GM19438 (cell line): Measurements from ENCODE around the gene ALK.

Experiments used
- ATAC-seq: cut with Tn5 transposase; IDR thresholded peaks from one replicate; pipeline ENCODE4 v1.9.1; 2021; ENCODE audit warnings: low read depth; ENCODE audit not compliant: unreplicated experiment

Gene ALK

DNA sequence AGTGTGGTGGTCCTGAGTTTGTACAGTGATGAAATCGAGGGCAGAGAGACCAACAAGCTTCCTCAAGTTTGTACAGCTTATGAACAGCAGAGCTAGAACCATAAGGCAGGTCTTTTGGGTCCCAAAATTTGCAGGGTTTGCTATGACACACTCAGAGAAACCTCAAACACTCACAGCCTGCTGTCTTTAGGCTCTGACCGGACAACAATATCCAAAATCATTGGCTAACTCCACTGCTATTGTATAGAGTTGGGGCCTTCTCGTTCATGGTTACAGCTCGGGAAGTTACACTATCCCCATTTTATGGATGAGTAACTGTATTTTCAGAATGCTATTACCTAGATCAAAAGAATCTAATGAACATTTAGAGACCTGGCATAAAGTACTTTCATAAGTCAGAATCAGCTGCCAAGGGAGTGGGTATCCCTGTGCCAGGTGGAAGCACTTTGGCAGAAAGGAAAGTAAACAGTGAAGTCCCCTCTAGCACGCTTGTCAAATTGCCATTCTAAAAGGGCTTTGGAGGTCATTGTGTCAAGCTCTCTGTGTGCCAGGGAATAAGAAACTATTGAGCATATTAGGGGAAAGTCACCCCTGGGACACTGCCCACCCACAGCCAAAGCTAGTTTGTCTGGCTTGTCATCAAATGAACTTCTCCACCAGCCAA lies 331.8 kb downstream of the ALK start:
- ATAC-seq: no peak

DNA sequence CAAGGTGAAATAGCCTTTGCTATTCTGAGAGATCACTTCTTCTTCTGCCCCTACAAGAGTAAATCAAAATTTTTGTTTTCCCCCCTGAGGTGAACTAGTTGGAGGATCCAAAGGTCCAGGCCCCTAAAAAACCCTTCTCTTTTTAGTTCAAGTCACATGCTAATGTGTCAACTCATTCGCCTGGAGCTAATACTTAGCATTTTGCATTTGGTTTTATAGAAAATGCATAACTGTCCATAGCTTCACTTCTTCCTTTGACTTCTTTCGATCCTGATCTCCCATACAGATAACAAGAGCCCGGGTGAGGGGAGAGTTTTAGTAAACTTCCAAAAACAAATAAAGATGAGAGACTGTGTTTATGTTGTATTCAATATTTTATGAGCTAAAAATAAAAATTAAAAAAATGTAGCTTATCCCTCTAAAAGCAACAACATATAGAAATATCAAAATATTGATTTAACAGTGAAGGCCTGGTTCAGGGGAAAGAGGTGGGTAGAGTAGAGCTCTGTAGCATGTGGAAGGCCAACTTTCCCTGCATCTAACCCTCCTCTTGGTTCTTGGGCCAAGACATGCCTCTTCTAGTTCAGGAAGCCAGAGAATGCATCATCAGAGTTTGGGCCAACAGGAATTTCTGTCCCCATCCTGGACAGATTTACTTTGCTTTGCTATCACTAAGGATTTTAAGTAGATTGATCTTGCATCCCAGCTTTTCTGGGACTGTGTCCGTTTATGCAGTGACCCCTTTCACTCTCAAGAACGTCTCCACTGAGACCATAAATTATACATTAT lies 333.8 kb downstream of the ALK start:
- ATAC-seq: no peak

DNA sequence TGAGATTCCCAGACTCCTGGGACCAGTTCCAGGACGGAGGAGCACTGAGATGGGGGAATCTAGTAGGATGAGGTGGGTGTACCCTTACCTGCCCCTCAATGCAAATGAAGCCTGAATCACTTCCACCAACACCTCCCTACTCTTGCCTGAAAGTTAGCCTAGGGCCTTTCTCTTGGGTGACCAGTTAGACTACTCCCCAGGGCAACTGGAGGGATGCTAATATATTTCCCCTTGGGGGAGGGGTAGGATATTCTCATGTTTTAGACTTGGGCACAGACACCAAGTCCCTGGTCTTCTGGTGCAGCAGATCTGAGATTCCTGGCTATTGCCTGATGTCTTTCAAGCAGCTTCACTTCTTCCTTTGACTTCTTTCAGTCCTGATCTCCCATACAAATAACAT lies 334.5 kb downstream of the ALK start:
- ATAC-seq: no peak

DNA sequence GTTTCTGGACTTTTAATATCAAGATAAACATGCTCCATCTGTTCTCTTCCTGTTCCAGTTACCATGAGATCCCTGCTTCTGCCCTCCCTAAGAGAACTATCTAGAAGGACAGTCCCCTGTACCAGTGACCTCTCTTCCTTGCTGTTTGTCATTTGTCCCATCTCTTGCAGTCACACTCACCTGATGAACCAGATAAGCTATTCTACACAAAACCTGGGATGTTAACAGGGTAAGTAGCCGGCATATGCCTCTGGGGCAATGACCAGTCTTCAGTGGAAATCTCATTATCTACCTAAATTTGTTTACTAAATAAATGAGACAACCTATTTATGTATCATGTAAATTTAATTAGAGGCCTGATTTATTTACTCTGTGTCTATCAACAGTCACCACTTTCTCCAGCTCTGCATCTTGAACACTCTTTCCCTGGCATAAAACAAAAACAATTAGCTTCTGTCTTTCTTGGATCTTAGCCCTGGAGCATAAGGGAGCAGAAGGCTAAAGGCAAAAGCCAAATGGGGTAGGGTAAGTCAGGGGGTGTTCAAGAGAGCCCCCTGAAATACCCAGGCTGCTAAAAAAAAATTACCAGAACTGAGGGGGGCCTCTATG lies 337.7 kb downstream of the ALK start:
- ATAC-seq: no peak

DNA sequence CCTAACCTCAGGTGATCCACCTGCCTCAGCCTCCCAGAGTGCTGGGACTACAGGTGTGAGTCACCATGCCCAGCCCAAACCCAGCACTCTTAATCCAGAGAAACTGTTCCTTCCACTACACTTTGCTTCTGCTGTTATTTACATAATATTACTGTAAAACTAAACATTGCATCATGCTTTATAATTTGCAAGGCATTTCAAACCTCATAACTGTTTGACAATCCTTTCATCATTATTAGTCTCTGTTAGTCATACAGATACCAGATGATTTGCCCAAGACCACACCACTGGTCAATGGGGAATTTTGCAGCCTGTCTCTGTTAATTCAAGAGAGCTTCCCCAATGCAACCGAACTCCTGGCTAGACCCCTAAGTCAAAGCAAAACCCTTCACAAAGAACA lies 338.3 kb downstream of the ALK start:
- peak; percentile 60 for ATAC-seq

DNA sequence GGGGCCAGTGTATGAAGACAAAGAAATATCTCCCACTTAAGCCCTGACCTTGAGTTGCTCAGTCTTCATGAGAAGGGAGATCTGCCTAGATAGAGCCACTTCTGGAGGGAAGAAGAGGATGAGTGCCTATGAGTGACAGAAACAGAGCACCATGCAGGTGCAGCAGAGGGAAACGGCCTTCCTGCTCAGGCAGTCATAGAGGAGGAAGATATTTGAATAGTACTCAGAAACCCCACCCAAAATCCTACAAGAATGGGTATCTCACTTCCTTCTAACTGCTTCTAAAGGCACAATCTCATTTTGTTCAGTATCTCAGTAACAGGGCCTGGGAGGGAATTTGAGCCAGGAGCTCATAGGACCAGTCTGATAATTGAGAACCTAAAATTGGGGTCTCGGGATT lies 339.3 kb downstream of the ALK start:
- ATAC-seq: no peak

DNA sequence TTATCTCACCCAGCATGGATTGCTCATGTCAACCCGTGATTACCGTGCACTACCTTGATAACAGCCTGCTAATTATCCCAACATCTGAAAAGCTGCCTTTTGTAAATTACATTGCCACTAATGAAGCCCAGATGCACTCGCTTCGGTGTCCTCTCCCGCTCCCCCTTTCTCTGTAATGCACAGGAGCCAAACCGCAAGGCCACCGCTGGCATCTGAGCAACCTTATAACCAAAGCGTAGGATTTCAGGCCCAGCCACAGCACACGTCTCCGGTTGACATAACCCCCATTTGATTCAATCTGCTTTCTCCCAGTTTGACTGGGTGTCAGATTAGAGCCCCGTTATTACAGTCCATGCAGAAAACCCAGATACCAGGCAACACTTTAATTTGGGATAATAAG lies 341.2 kb downstream of the ALK start:
- ATAC-seq: no peak

DNA sequence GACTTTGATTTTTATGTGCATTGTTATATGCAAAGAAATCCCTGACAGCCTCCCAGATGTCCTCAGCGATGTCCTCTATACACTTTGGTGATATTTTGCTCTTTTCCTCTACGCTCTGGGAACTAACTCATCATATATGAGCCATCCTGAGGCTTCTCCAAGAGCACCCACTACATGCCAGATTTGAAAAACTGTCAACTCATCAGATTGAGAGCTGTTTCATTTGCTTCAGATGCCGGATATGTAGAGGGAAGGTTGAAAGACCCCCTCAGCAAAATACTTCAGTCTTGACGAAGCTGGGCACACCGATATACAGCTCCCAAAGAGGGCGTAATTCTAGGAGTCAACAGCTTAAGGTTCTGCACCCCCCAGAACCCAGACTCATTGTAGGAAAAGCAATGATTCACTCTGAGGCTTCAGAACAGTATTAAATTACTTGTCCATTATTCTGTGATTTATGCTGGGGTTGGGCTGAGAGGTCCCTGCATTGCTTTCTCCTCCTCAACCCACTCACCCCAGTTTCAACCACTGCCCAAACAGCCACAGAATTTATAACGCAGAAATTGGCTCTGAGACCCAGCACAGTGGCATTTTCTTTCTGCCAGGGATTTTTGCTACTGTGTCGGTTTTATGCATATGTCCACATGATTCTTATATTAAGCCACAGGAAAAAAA lies 341.8 kb downstream of the ALK start:
- no peak for ATAC-seq

DNA sequence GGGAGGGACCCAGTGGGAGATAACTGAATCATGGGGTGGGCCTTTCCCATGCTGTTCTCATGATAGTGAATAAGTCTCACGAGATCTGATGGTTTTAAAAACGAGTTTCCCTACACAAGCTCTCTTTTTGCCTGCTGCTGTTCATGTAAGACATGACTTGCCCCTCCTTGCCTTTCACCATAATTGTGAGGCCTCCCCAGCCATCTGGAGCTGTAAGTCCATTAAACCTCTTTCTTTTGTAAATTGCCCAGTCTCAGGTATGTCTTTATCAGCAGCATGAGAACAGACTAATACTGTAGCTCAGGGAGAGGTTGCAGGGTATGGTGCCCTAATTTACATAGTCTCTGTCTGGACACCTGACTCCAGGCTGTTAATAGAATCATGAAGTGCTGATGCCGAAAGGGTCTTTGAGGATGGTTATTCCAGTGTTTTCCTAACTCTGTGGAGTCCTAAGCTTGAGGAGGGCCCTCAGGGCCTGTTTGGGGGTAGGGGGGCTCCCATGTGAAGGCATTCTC lies 343.2 kb downstream of the ALK start:
- ATAC-seq: no peak

DNA sequence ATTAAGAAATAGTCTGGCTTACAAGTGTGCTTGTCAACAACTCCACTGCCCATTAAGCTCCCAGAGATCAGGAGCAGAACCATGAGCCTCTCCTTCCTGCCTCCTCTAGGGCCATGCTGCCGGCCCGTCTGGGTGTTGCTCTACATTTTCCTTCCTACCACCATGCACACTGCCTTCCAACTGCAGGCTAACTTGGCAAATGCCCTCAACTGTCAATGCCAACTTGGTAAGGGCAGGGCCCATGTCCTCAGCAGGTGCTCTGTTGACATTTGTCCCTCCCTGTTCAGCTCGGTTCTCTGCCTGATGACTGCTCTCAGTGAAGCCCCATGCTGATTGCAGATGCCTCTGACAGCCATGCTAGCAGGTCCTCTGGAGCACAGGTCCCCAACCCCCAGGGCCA lies 345.2 kb downstream of the ALK start:
- no peak for ATAC-seq

DNA sequence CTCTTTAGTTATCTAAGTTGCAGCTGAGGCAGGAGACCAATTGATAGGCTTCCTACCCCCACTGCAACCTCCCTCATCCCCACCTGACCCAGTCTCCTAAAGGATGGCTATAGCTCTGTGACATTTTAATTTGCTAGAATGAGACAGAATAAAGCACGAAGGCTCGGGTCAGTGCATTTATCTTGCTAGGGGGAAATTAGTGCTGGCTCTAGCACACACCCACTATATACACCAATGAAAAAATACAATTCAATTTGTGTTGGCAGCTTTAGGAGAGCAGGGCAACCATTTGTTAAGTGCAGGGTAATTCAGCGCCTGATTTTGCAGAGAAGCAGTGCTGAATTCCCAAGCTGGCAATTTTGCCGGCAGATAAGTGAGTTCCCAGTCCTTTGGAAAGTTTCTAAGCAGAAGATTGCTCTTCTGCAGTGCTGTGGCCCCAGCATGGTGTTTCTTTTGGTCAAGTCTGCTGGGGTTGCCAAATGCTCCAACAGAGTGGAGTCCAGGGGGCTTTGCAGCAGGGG lies 346.0 kb downstream of the ALK start:
- ATAC-seq: no peak

DNA sequence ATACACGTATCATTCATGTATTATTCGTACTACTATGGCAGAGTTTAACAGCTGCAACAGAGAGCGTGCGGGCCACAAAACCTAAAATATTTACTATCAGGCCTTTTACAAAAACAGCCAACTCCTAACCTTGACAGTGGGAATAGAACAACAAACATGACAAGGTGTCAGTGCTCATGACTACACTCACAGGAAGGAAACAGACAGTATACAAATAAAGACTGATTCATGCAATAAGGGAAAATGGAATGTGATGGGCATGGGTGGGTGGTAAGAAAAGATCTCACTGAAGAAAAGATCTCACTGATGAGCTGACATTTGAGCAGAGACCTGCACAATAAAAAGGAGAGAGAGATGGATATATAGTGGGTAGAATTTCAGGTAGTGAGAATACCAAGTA lies 347.8 kb downstream of the ALK start:
- ATAC-seq: no peak

DNA sequence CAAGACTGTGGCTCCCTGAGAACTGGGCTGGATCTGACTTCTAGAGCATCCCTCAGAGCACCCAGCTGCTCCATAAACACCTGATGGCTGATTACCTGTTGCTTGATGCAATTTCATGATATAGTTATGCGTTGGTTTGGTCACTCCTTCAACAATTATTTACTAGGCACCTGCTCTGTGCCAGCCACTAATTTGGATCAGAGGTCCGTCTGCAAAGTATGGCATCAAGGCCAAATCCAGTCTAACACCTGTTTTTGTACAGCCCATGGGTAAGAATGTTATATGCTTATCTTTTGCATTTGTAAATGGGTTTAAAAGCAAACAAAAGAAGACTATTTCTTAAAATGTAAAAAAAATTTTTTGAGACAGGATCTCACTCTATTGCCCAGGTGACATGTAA lies 348.2 kb downstream of the ALK start:
- no peak for ATAC-seq

DNA sequence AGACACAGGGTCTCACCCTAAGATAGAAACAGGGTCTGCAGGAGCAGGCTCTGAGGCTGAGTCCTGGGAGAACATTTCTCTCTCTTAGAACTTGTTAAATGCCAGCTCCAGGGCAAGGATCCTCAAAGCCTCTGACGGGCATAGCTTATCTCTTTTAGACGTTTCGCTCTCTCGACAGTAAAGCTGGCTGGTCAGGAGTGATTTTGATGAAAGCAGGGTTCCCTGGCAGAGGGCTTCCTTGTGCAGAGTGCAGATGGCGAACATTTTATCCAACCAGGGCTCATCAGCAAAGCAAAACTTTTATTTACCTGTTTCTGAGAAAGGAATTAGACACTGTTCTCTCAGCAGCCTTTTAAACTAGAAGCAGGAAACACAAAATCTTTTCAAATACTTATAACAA lies 350.8 kb downstream of the ALK start:
- no peak for ATAC-seq

DNA sequence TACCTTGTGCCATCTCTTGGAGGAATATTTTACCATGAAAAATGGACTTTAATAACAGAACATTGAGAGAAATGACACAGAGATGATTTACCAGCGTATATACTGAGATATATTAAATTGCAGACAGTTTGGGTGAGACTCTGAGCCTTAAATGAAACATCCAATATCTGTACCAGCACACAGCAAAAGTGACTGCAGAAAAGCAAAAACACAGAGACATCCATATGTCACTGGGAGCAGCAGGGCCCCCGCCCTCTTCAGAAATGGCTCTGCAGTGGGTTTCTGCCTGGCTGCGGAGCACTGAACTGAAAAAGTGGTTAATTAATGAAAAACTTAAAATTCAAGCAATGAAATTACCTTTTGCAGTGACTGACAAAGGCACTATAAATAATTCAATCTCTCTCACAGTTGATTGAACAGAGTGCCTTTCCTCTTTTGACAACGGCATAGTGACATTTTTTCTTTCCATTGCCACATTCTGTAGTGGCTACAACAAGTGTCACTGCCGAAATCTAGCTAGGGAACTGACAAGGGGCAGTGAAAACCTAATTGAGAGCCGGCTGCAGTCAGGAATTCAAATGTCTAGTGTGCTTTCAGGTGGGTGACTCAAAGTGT lies 353.4 kb downstream of the ALK start:
- no peak for ATAC-seq

DNA sequence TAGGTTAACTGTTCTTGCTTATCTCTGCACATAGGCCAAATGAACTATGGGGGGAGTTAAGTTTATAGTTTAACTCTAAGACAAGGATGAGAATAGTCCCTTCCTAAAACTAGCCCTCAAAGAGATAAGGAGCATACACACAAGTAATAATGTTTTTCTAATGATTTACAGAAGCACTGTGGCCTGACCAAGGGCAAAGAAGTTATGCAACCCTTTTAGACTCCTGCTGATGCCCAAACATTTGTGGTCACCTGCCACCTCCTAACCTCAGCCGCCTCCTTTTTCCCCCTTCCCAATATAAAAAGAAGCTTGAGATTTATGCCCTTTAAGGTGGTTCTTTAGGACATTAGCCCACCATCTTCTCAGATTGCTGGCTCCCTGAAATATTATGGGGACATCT lies 357.7 kb downstream of the ALK start:
- no peak for ATAC-seq

DNA sequence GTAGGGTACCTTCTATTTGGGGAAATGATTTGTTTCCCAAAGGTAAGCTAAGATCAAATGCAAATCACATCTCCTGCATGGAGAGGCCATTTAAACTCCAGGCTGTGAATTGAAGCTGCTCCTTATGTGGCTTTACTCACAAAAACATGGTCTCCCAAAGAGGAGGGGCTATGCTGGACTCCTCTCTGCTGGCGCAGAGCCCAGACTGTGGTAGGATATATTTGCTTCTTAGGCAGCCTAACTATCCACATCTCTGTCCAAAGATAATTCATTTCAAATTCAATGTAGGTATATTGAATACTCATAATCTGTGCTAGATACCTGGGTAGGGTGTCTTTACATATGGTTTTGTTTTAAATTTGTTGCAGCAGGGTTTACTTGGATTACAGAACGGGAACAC lies 358.5 kb downstream of the ALK start:
- ATAC-seq: no peak

DNA sequence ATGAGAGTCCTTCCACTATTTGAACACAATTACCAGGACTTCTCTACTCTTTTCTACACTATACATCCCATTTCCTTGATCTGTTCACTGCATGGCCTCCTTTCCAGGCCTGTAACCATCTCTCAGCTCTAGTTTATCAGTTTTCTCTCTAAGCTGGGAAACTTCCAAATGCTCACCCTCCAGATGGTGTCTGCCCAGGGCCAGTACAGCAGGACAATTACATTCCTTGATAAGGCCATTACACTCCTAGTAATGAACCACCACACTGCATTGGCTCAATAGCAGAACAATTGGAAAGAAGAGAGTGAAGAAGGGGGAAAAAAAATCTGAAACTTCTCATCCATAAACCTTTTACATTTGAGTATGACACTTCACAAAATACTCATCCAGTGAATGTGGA lies 359.1 kb downstream of the ALK start:
- ATAC-seq: no peak

DNA sequence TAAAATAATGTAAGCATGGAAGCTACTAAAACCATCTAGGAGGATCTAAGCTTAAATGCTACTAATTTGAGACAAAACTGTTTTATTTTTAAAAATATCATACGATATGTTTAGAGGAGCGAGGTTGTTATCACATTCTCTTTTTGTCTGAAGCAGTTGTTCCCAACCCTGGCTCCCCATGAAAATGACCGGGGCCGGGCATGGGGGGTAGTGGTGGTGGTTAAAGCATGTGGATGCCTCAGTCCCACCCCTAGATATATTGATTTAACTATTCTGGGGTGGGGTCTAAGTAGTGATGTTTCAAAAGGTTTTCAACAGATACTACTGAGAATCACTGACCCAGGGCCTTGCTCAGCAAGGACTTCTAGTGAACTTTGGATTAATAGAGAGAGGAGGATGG lies 359.8 kb downstream of the ALK start:
- ATAC-seq: no peak

DNA sequence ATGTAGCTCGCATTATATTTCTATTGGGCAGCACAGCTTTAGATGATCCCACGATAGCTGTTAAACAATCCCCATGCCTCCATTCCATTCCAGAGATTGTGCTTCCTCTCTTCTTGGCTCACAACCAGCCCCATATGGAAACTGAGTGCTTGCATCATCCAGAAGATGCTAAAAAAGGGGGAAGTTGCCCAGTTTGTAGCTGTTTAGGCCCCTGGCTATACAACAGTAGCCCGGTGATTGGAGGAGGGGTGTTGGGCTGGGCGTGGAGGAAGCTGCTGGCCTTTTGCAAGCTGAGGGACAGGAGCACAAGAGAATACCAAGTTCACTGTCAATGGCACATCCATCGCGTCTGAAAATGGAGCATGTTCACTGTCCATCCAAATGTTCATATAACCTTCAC lies 360.2 kb downstream of the ALK start:
- no peak for ATAC-seq

DNA sequence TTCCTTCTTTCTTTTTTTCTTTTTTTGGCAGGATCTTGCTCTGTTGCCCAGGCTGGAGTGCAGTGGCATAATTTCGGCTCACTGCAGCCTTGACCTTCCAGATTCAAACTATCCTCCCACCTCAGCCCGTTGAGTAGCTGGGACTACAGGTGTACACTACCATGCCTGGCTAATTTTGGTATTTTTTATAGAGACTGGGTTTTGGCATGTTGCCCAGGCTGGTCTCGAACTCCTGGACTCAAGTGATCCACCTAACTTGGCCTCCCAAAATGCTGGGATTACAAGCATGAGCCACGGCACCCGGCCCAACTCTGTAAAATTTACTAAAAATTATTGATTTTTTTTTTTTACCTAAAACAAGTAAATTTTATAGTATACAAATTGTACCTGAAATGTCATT lies 360.8 kb downstream of the ALK start:
- no peak for ATAC-seq
